Stimulated activated CD8-positive, alpha-beta memory T cell treated with anti-CD3 and anti-CD28 coated beads, Interleukin-7, amount 100 ng/mL, for 4 hours (primary cell): ENCODE measurements around the gene NR2C2AP.

ENCODE experiments used
- DNase-seq, 2 donors: peaks; one replicate each; pipeline ENCODE4 v3.0.0-alpha.2; 2020; ENCODE audit warnings: low read depth in 2 of 2

Gene NR2C2AP

DNA sequence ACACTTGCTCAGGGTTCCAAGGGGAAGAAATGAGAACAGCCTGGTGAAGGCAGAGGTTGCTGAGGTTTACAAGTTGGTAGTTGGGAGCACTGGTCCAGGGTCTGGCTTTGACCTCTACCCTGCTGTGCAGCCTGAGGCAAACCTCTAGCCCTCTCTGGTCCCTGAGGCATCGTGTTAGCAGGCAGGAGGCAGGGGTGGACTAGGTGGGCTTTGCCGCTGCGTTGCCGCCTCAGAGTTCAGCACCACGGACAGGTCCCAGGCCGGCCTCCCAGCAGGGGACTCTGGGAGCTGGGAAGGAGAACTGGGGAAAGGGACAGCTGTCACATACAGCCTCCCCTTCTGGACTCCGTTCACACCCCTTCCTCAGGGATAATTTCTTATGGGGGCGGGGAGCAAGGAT is 11.7 kb upstream of the NR2C2AP start:
- no peak for DNase-seq

- DNase-seq = no peak
These were observed 10.9 kb upstream of the NR2C2AP start for GRCh38 chr19:19214159-19214490.

DNA sequence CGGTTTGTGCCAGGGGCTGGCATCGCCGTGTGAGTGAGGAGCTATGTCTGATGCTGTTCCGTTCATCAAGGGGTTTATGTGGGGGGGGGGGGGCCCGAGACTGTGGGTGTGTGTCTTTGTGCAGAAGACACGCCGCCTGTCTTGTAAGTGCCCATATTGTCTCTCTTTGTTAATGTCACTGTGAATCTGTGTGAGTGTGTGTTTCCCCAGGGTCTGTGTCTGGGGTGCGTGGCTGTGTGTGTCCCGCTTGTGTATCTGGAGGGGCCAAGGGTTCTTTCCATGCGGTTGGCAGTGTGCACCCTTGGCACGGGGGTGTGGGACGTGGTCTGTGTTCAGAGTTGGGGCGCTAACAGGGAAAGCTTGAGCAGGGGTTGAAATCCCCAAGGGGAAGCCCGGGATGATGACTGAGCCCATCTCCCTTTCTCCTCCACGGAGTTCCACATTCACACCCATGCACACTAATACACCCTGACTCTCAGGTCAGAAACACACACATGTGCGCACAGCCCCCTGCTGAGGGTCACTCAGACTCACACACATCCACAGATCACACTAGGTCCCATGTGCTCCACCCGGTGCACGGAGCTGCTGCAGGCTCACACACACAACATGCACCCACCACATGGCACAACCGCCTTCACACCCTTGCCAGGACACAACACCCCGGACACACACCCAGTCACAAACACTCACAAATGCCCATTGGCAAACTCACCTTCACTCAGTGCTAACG is 10.4 kb upstream of the NR2C2AP start:
- no peak for DNase-seq

GRCh38 chr19:19212916-19213315 is 9.7 kb upstream of the NR2C2AP start:
- no peak for DNase-seq

DNA sequence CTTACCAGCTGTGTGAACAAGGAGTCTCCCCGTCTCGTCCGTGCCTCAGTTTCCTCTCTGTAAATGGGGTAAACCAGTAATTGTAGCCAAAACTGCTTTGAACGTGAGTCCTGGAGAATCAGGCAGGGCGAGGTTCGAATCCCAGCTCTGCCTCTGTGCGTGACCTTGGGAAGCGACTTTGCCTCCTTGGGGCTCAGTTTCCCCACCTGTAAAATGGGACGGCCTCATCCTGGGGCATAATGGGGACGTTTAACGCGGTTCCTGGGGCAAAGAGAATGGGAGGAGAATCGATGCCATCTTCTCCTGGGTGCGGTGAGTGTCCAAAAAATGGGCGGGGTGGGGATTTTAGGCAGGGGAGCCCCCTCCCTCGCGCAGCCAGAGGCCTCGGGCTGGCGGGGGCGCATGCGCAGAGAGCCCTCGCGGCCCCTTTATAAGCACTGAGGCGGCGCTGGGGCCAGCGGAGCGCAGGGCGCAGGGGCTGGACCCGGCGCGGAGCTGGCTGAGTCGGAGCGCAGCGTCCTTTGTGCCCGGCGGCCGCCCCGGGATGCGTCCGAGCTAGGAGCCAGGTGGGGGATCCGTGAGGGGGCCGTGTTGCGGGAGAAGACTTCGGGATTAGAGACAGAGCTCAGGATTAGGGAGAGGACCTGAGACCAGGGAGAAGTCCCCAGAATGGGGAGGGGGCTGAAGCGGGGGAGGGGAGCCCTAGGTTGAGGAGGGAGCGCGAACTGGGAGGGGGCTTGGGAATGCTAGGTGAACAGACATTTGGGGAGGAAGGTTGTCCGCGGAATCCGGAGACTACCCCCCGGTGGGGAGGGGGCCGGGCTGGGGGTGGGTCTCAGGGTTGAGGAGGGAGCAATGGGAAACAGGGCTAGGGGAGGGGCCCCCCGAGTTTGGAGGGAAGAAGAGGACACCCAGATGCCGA is 8.5 kb upstream of the NR2C2AP start, which contains the start of gene NCAN:
Gene NCAN, plus strand, starts transcription at position 460 of the 922 bp plus-strand sequence. CDS start 4,996 bp downstream, outside the sequence.
- DNase-seq = no peak

GRCh38 chr19:19209372-19209771 is 6.2 kb upstream of the NR2C2AP start:
- no peak for DNase-seq

DNA sequence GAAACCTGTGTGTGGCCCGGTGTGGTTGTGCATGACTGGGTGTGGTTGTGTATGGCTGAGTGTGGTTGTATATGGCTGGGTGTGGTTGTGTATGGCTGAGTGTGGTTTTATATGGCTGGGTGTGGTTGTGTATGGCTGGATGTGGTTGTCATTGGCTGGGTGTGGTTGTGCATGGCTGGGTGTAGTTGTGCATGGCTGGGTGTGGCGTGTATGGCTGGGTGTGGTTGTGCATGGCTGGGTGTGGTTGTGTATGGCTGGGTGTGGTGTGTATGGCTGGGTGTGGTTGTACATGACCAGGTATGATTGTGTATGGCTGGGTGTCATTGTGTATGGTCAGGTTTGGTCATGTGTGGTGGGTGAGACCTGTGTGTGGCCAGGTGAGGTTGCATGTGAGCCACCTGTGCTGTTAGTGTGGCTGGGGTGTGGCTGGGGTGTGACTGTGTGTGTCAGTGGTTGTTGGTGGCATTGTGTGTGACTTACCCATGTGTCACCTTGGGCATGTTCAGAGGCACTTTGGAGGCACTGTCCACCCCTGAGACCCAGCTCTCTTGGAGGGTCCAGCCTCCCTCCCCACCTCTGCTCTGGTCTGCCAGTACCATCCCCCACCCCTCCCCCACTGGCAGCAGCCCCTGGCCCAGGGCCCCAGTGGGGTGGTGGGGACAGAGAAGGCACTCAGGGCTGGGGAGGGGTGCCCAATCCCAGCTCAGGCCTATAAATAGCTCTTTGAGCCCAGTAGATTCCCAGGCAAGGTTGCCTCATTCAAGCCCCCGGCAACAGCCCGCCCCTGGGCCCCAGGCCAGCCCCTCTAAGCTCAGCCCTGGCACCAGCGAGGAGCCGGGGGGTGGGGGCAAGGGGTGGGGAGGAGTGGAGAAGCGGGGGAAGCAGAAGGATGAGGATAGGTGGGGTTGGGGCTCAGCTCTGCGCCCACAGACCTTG is 4.7 kb upstream of the NR2C2AP start:
- no peak for DNase-seq

- no peak for DNase-seq
These were observed 3.7 kb upstream of the NR2C2AP start for GRCh38 chr19:19206938-19207337.

DNA sequence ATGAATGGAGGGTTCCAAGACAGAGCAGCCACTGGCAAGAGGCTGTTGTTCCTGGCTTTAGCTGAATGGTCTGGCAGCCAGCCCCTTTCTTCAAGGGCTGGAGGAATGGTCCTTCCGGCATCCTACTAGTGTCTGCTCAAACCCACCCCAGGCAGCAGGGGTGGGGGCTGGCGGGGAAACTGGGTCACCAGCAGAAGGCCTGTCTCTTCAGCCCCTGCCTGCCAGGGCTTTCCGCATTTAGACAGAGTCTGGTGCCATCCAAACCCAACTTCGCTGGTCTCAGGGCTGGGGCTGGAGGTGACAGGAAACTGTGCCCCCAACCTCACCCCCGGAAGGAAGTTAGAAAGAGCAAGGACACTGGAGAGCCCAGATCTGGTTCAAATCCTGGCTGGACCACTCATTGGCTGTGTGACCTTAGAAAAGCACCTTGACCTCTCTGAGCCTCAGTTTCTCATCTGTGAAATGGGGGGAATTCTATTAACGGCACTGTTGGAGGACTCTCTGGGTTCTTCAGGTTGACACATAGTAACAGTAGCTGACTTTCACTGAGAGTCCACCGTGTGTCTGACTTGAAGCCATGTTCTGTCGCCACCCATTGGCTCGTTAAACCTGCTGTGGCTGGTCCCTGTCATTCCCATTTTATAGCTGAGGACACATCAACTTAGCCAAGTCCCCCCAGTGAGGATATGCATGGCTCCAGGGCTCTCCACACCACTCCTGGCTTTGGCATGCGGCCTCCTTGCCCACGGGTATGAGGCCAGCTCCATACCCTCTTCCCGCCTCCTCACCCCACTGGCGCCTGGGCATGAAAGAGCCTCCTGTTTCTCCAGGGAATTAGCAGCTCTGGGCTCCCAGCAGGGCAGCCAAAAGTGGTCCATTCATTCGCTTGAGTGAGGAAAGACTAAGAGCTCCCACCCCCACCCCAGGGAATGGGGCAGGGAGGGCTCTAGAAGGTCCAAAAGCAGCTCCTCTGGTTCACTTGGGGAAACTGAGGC is 2.5 kb upstream of the NR2C2AP start:
- no peak for DNase-seq

DNA sequence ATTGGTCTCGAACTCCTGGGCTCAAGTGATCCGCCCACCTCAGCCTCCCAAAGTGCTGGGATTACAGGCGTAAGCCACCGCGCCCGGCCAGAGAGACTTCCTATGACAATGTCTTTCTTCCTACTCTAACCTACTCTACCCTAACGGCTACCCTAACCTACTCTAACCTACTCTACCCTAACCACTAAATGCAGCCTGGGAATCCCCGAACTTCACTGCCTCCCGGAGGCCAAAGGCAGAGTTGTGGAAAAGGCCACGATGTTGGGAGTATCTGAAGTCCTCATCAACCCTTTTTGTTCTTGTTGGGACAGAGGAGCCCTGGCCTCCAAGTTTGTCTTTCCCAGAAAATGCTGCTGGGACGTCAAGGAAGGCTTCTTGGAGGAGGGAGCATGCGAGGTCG is 967 bp upstream of the NR2C2AP start:
- no peak for DNase-seq

DNA sequence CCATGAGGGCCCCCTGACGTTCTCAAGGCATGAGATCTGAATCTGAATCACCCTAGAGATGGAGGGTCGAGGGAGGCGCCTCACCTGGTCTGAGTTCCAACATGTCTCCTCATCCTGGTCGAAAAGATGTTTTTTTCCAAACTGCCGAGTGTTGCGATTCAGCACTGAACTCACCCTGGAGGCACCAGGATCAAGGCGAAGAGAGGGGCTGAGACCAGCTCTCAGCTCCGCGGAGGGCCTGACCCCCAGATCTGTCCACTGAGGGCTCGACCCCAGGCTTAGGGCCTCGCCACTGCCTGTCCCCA is 555 bp downstream of the NR2C2AP start:
- no peak for DNase-seq

DNA sequence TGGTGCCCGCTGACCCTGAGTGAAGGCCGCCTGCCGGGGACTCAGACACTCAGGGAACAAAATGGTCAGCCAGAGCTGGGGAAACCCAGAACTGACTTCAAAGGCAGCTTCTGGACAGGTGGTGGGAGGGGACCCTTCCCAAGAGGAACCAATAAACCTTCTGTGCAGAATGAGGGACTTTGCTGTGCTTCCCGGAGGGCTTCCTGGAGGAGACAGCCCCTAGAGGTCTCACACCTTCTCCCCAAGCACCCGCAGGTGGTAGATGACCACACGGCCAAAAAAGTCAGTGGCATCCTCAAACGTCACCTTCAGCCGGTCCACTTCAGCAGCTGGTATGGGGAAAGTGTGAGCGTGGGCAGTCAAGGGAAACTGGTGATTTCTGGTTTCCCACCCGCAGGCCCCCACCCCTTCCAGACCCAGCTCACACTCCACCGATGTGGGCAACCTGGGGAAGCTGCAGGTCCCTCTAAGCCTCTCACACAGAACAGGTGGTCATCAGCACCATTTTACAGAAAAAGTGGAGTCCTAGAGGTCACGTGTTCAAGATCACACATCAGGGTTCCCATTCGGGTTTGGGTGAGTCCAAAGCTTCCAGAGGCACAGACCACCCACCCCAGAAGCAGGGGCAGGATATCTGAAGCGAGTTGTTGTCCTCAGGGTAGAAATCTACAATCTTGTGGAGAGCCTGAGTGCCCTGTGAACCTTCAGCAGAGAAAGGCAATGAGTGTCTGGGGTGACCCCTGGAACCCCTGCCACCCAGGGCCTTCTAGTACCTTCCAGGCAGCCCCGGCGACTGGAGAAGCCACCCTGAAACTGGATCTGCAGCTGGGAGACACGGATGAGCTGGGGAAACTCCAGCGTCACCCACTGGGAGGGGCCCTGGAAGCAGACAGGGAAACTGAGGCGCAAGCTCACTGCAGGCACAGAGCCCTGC is 1.2 kb downstream of the NR2C2AP start:
- DNase-seq = no peak

DNA sequence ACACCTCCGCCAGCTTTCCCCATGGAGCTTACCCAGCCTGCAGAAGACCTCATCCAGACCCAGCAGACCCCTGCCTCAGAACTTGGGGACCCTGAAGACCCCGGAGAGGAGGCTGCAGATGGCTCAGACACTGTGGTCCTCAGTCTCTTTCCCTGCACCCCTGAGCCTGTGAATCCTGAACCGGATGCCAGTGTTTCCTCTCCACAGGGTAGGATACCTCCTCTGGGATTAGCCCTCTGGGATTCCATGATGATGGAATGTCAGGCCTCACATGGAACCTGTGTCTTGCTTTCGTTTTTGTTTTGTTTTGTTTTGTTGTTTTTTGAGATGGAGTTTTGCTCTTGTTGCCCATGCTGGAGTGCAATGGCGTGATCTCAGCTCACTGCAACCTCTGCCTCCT is 9.3 kb downstream of the NR2C2AP start:
- no peak for DNase-seq

DNA sequence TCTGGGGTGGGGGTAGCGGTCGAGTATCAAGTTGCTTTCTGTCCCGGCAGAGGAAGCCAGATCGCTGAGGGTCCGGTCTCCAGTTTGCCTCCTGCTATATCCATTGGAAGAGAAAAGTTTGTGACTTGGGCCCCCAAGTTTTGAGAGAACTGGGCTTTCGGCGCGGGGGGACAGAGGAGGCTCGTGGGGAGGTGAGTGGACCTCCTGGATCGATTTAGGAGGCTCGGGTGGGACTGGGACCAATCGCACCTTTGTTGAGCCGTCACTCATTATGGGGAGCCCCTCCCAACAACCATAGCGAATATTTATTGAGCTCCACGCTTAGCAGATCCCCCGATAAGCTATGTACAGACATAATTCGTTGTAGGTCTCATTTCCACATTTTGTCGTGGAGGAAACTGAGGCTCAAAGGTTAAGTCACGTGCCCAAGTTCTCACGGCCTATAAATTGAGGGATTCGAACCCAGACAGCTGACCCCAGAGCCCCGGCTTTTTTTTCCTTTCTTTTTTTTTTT is 10.2 kb downstream of the NR2C2AP start:
- no peak for DNase-seq

GRCh38 chr19:19192078-19192882 is 10.9 kb downstream of the NR2C2AP start, which contains the start of the genes BORCS8 and RFXANK:
Gene BORCS8, minus strand, starts transcription at chr19:19192152. Its CDS starts 35 bp downstream, at chr19:19192117.
Gene RFXANK, plus strand, starts transcription at chr19:19192258. Its CDS starts 1,689 bp downstream, at chr19:19193947.
- peak; percentile 98 to 99 for DNase-seq

- DNase-seq = no peak
These were observed 11.5 kb downstream of the NR2C2AP start for GRCh38 chr19:19191768-19192077.

DNA sequence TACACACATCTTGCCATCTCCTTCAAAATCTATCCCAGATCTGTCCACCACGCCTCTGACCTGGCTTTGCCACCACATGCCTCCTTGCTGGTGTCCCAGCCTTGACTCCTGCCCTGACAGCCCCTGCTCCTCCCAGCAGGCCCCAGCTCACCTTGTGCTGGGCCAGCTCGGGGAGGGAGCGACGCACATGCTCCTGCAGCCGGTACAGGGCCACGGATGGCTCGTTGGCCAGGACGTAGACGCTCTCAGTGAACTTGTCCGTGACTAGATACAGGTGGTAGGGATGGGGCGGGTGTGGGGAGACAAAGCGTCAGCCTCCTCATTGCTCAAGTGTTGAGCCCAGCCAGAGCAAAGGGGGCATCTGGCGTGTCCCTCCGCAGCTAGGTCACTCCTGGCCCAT is 16.5 kb downstream of the NR2C2AP start:
- no peak for DNase-seq
